HepG2 (cell line): ENCODE results near the gene ZNF618.

Experiments used
- HCFC1 ChIP-seq: fragments of 150-350 bp; IDR thresholded peaks from 2 replicates; pipeline ENCODE4 v1.6.1; 2014; ENCODE audit warnings: low read depth, low read length
- ZFP36L1 ChIP-seq: sonication (generic); formaldehyde crosslinking; IDR thresholded peaks from 2 replicates; pipeline ENCODE4 v1.8.0; 2022; ENCODE audit warnings: mild to moderate bottlenecking, missing genetic modification reagents, moderate library complexity
- ZNF740 ChIP-seq: sonication (generic); formaldehyde crosslinking; IDR thresholded peaks from 2 replicates; pipeline ENCODE4 v1.4.0; 2020; ENCODE audit warnings: missing genetic modification reagents

DNA sequence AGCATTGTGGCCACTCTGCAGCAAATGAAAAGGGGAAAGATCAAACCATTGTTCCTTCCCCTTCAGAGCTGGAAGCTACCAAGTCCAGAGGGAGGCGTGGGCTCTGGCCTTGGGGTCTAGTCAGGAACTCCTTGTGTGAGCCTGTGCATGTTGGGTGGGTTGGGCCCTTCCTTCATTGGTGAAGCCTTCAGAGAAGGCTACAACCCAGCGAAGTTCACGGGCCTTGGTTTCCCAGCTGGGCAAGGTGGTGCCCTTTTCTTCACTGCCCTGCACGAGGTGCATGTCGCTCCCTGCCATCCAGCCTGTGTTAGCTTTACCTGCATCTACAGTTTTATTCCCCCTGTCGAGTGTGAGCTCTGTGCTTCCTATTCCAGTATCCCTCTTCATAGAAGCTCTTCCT lies 84.7 kb downstream of the ZNF618 start:
- TF ChIP-seq HCFC1: no peak
- TF ChIP-seq ZFP36L1 (CRISPR knock-in tag): no peak
- TF ChIP-seq ZNF740: no peak
